WTC11 (cell line): Measurements from ENCODE around the gene NTNG2. TPM values are rescaled to one million over a fixed set of nuclear protein-coding genes. Genes with fewer than 3 reads are reported as not detected.
A peak's percentile ranks its signal among the peaks of the same experiment; 100 is the strongest.

Source experiments
- ATAC-seq: fragments of 200-7000 bp; cut with Tn5 transposase; 2 replicates; pipeline ENCODE4 v1.10.0; 2021; ENCODE audit warnings: mild to moderate bottlenecking, moderate library complexity
- CTCF ChIA-PET: fragments of 300-600 bp; sonication (Branson Sonifier 250); formaldehyde crosslinking; loops from one replicate; lab custom pipeline; 2021; ENCODE audit warnings: antibody characterized with exemption; lab: Charles Lee
- POLR2A ChIA-PET: fragments of 350-600 bp; sonication (Branson Sonifier 250); formaldehyde crosslinking; loops from one replicate; lab custom pipeline; 2021; ENCODE audit warnings: antibody characterized with exemption; lab: Charles Lee
- DNase-seq: peaks from one replicate; pipeline ENCODE4 v3.0.0; 2021; ENCODE audit warnings: low spot score
- H3K27ac Mint-ChIP-seq: 2 replicates; pipeline ENCODE4 v1.8.0; 2021; ENCODE audit warnings: mixed read lengths
- H3K27me3 Mint-ChIP-seq: 2 replicates; pipeline ENCODE4 v1.8.0; 2021; ENCODE audit warnings: low read depth, mild to moderate bottlenecking, moderate library complexity, mixed read lengths
- H3K36me3 Mint-ChIP-seq: 2 replicates; pipeline ENCODE4 v1.8.0; 2021; ENCODE audit warnings: mixed read lengths
- H3K4me1 Mint-ChIP-seq: 2 replicates; pipeline ENCODE4 v1.8.0; 2022; ENCODE audit warnings: mixed read lengths
- H3K4me3 Mint-ChIP-seq: 2 replicates; pipeline ENCODE4 v1.8.0; 2021; ENCODE audit warnings: mild to moderate bottlenecking, moderate library complexity, mixed read lengths
- H3K9me3 Mint-ChIP-seq: 2 replicates; pipeline ENCODE4 v1.8.0; 2021; ENCODE audit warnings: mixed read lengths
- ARID4B ChIP-seq: sonication (generic); formaldehyde crosslinking; IDR thresholded peaks from 2 replicates; pipeline ENCODE4 v1.8.0; 2023; ENCODE audit warnings: missing genetic modification reagents, mild to moderate bottlenecking, borderline replicate concordance
- ATF2 ChIP-seq: sonication (generic); formaldehyde crosslinking; IDR thresholded peaks from 2 replicates; pipeline ENCODE4 v1.8.1; 2022; ENCODE audit warnings: low read depth, missing genetic modification reagents, borderline replicate concordance
- JAZF1 ChIP-seq: fragments of 250-450 bp; sonication (Bioruptor Pico); IDR thresholded peaks from 2 replicates; pipeline ENCODE4 v1.9.0; 2021; ENCODE audit warnings: moderate library complexity, mild to moderate bottlenecking, inconsistent platforms
- NFATC4 ChIP-seq: fragments of 250-450 bp; sonication (Bioruptor Pico); IDR thresholded peaks from 2 replicates; pipeline ENCODE4 v1.9.0; 2021; ENCODE audit warnings: mild to moderate bottlenecking
- NR1H2 ChIP-seq: sonication (generic); formaldehyde crosslinking; IDR thresholded peaks from 2 replicates; pipeline ENCODE4 v1.9.0; 2021; ENCODE audit warnings: mild to moderate bottlenecking, moderate library complexity, missing genetic modification reagents
- SMAD3 ChIP-seq: sonication (generic); formaldehyde crosslinking; IDR thresholded peaks from 2 replicates; pipeline ENCODE4 v1.8.0; 2022; ENCODE audit warnings: missing genetic modification reagents, mild to moderate bottlenecking, borderline replicate concordance
- TCF7 ChIP-seq: sonication (generic); formaldehyde crosslinking; IDR thresholded peaks from 2 replicates; pipeline ENCODE4 v1.8.0; 2022; ENCODE audit warnings: mild to moderate bottlenecking, low read depth, missing genetic modification reagents, moderate library complexity
- TEAD1 ChIP-seq: sonication (generic); formaldehyde crosslinking; IDR thresholded peaks from 2 replicates; pipeline ENCODE4 v1.8.0; 2022; ENCODE audit warnings: mild to moderate bottlenecking, missing genetic modification reagents
- TEAD4 ChIP-seq: sonication (generic); formaldehyde crosslinking; IDR thresholded peaks from 2 replicates; pipeline ENCODE4 v1.8.0; 2022; ENCODE audit warnings: mild to moderate bottlenecking, missing genetic modification reagents
- TP53 ChIP-seq: sonication (generic); formaldehyde crosslinking; IDR thresholded peaks from 2 replicates; pipeline ENCODE4 v1.8.1; 2023; ENCODE audit warnings: mild to moderate bottlenecking, missing genetic modification reagents
- ZBTB21 ChIP-seq: sonication (generic); formaldehyde crosslinking; IDR thresholded peaks from 2 replicates; pipeline ENCODE4 v1.8.1; 2023; ENCODE audit warnings: mild to moderate bottlenecking, missing genetic modification reagents, borderline replicate concordance
- ZNF121 ChIP-seq: sonication (generic); formaldehyde crosslinking; IDR thresholded peaks from 2 replicates; pipeline ENCODE4 v1.8.0; 2023; ENCODE audit warnings: missing genetic modification reagents
- ZNF396 ChIP-seq: fragments of 250-450 bp; sonication (Bioruptor Pico); IDR thresholded peaks from 2 replicates; pipeline ENCODE4 v1.8.0; 2021; ENCODE audit warnings: mild to moderate bottlenecking, moderate library complexity, borderline replicate concordance
- ZNF423 ChIP-seq: fragments of 250-450 bp; sonication (Bioruptor Pico); IDR thresholded peaks from 2 replicates; pipeline ENCODE4 v2.1.2; 2022; ENCODE audit warnings: mild to moderate bottlenecking, moderate library complexity
- ZNF425 ChIP-seq: fragments of 250-450 bp; sonication (Bioruptor Pico); conservative IDR thresholded peaks from 2 replicates; pipeline ENCODE4 v1.9.0; 2021; ENCODE audit warnings: mild to moderate bottlenecking
- ZNF532 ChIP-seq: fragments of 250-450 bp; sonication (Bioruptor Pico); IDR thresholded peaks from 2 replicates; pipeline ENCODE4 v1.9.0; 2021; ENCODE audit warnings: mild to moderate bottlenecking, borderline replicate concordance
- ZSCAN18 ChIP-seq: fragments of 250-450 bp; sonication (Bioruptor Pico); IDR thresholded peaks from 2 replicates; pipeline ENCODE4 v2.1.2; 2022; ENCODE audit warnings: mild to moderate bottlenecking, moderate library complexity
- total RNA-seq: library from RNA; stranded (reverse); gene quantifications from 3 replicates; pipeline ENCODE4 v1.2.3, GENCODE V29; 2021

The NTNG2 gene
- total RNA-seq, 1 experiment from 2014 or later = 3.1 TPM

- no peak for TF ChIP-seq NFATC4 (CRISPR knock-in tag)
- TF ChIP-seq ZNF396 (CRISPR knock-in tag) = no peak
Observed at GRCh38 chr9:132239518-132239917, 77.7 kb downstream of the NTNG2 start (continued).

- H3K27ac Mint-ChIP-seq = no peak overlapping the region
- TF ChIP-seq SMAD3 (CRISPR knock-in tag) (no peak), TCF7 (CRISPR knock-in tag) (no peak), TP53 (CRISPR knock-in tag) (0 out of 2 replicates have a peak, but pooled peaks have one; percentile 40), ARID4B (CRISPR knock-in tag) (0 out of 2 replicates have a peak, but pooled peaks have one; percentile 13), ZNF425 (no peak)
- H3K27me3 Mint-ChIP-seq = peaks cover 39% of the 10 kb centered on the region
- no peaks in the 10 kb centered on the region for H3K9me3 Mint-ChIP-seq
- peaks cover 22% of the 10 kb centered on the region for H3K4me1 Mint-ChIP-seq
- no peaks in the 10 kb centered on the region for H3K36me3 Mint-ChIP-seq
- DNase-seq (peak; percentile 39), ATAC-seq (no peak)
- POLR2A ChIA-PET = no interaction called here
- CTCF ChIA-PET = interaction anchor here (0.6 to 10.1 kb wide), 11 partner anchors 13 to 1865 kb away, joined by 3 to 343 read pairs (median 9); partner anchors contain the start of gene NTNG2
- H3K4me3 Mint-ChIP-seq = peak overlapping the region; percentile 61
Observed at GRCh38 chr9:132239999-132240840, 78.4 kb downstream of the NTNG2 start.

GRCh38 chr9:132240841-132241482 is 79.1 kb downstream of the NTNG2 start:
- no peaks in the 10 kb centered on the region for H3K9me3 Mint-ChIP-seq
- DNase-seq = peak; percentile 100
- peaks cover 24% of the 10 kb centered on the region for H3K4me1 Mint-ChIP-seq
- ChIA-PET CTCF (interaction anchor here (0.6 to 10.1 kb wide), 19 partner anchors 8 to 1866 kb away, joined by 3 to 343 read pairs (median 6); no protein-coding TSS in a partner anchor), POLR2A (interaction anchor here (0.7 to 1.3 kb wide), 5 partner anchors 71 to 229 kb away, joined by 3 to 5 read pairs (median 4); partner anchors contain the start of gene NTNG2)
- H3K4me3 Mint-ChIP-seq = peak overlapping the region; percentile 89
- 0 out of 2 replicates have a peak overlapping the region, but pooled peaks have one; percentile 45 for H3K27ac Mint-ChIP-seq
- peak; percentile 93 for ATAC-seq
- H3K36me3 Mint-ChIP-seq = no peaks in the 10 kb centered on the region
- H3K27me3 Mint-ChIP-seq = peaks cover 39% of the 10 kb centered on the region
- TF ChIP-seq ATF2 (CRISPR knock-in tag) = no peak
- TF ChIP-seq ZSCAN18 (CRISPR knock-in tag) = no peak
- TF ChIP-seq ZNF423 = no peak
- no peak for TF ChIP-seq TEAD4
- no peak for TF ChIP-seq JAZF1 (CRISPR knock-in tag)
- no peak for TF ChIP-seq NR1H2 (CRISPR knock-in tag)
- peak; percentile 100 for TF ChIP-seq ZNF121 (CRISPR knock-in tag)
- no peak for TF ChIP-seq ZNF532 (CRISPR knock-in tag)
- no peak for TF ChIP-seq ZBTB21 (CRISPR knock-in tag)
- no peak for TF ChIP-seq TEAD1
